DOHH2 (cell line): ENCODE results near the gene NFATC2IP.
A peak's percentile ranks its signal among the peaks of the same experiment; 100 is the strongest.
"Not testable (repeated sequence)": the region's sequence is repeated elsewhere in the genome, so short reads cannot be mapped to it uniquely, and the experiment has no call there.

ENCODE experiments used
- H3F3A ChIP-seq: fragments of 200-600 bp; sonication (generic), shearing (Covaris generic); 2 replicates; pipeline ENCODE4 v1.6.0; 2016; ENCODE audit warnings: antibody characterized with exemption, mild to moderate bottlenecking; ENCODE audit not compliant: control insufficient read depth, insufficient read depth
- H3K27ac ChIP-seq: fragments of 200-600 bp; sonication (generic); 2 replicates; pipeline ENCODE4 v1.5.1; 2014; ENCODE audit warnings: low read depth, mild to moderate bottlenecking, low read length, moderate library complexity
- H3K27me3 ChIP-seq: fragments of 200-600 bp; sonication (generic); 2 replicates; pipeline ENCODE4 v1.6.1; 2014; ENCODE audit warnings: mild to moderate bottlenecking, low read length, mixed read lengths; ENCODE audit not compliant: control insufficient read depth
- H3K36me3 ChIP-seq: fragments of 200-600 bp; sonication (generic); 2 replicates; pipeline ENCODE4 v1.6.1; 2014; ENCODE audit warnings: mild to moderate bottlenecking, low read length, moderate library complexity, mixed read lengths; ENCODE audit not compliant: control insufficient read depth
- H3K4me1 ChIP-seq: fragments of 200-600 bp; sonication (generic); 2 replicates; pipeline ENCODE4 v1.6.1; 2014; ENCODE audit warnings: mild to moderate bottlenecking, low read length, mixed read lengths; ENCODE audit not compliant: control insufficient read depth
- H3K4me2 ChIP-seq: fragments of 200-600 bp; sonication (generic); 2 replicates; pipeline ENCODE4 v1.6.0; 2014; ENCODE audit warnings: mild to moderate bottlenecking, low read length, moderate library complexity
- H3K4me3 ChIP-seq: fragments of 200-600 bp; sonication (generic); 2 replicates; pipeline ENCODE4 v1.5.1; 2014; ENCODE audit warnings: mild to moderate bottlenecking, low read length, mixed read lengths
- H3K79me2 ChIP-seq: fragments of 200-600 bp; sonication (generic); 2 replicates; pipeline ENCODE4 v1.6.1; 2014; ENCODE audit warnings: mild to moderate bottlenecking, low read length, mixed read lengths; ENCODE audit not compliant: control insufficient read depth
- H3K9me2 ChIP-seq: fragments of 200-600 bp; sonication (generic); replicated peaks from 2 replicates; pipeline ENCODE4 v1.6.1; 2014; ENCODE audit warnings: mild to moderate bottlenecking, low read length, mixed read lengths; ENCODE audit not compliant: control insufficient read depth
- H3K9me3 ChIP-seq: fragments of 200-600 bp; sonication (generic); 2 replicates; pipeline ENCODE4 v1.6.1; 2014; ENCODE audit warnings: antibody characterized with exemption, low read length, mixed read lengths; ENCODE audit not compliant: control insufficient read depth, insufficient read depth
- H4K20me1 ChIP-seq: fragments of 200-600 bp; sonication (generic); 2 replicates; pipeline ENCODE4 v1.6.0; 2014; ENCODE audit warnings: low read depth, mild to moderate bottlenecking, antibody characterized with exemption, low read length, moderate library complexity; ENCODE audit not compliant: control insufficient read depth, insufficient read depth
- EZH2phosphoT487 ChIP-seq: fragments of 200-600 bp; sonication (generic); IDR thresholded peaks from 2 replicates; pipeline ENCODE4 v1.6.1; 2017; ENCODE audit warnings: borderline replicate concordance, mild to moderate bottlenecking, antibody characterized with exemption, low read length, moderate library complexity, mixed read lengths
- TF ChIP-seq, protein P1 (sequence below): fragments of 200-600 bp; sonication (generic); IDR thresholded peaks from one replicate; pipeline ENCODE4 v1.5.1; 2014; ENCODE audit warnings: antibody characterized with exemption, mild to moderate bottlenecking, low read depth, low read length; ENCODE audit not compliant: poor library complexity, severe bottlenecking

Gene NFATC2IP

GRCh38 chr16:28967156-28967555 lies 16.4 kb downstream of the NFATC2IP start:
- Histone ChIP-seq H3K9me2 (no peaks in the 10 kb centered on the region), H3K4me3 (no peak overlapping the region), H3K9me3 (no peaks in the 10 kb centered on the region), H3K27me3 (no peaks in the 10 kb centered on the region), H3F3A (peaks cover 7% of the 10 kb centered on the region), H3K79me2 (no peaks in the 10 kb centered on the region), H4K20me1 (no peaks in the 10 kb centered on the region), H3K27ac (no peak overlapping the region), H3K4me1 (no peaks in the 10 kb centered on the region), H3K4me2 (no peak overlapping the region), H3K36me3 (peaks cover 31% of the 10 kb centered on the region)
- TF ChIP-seq, protein P1, sequence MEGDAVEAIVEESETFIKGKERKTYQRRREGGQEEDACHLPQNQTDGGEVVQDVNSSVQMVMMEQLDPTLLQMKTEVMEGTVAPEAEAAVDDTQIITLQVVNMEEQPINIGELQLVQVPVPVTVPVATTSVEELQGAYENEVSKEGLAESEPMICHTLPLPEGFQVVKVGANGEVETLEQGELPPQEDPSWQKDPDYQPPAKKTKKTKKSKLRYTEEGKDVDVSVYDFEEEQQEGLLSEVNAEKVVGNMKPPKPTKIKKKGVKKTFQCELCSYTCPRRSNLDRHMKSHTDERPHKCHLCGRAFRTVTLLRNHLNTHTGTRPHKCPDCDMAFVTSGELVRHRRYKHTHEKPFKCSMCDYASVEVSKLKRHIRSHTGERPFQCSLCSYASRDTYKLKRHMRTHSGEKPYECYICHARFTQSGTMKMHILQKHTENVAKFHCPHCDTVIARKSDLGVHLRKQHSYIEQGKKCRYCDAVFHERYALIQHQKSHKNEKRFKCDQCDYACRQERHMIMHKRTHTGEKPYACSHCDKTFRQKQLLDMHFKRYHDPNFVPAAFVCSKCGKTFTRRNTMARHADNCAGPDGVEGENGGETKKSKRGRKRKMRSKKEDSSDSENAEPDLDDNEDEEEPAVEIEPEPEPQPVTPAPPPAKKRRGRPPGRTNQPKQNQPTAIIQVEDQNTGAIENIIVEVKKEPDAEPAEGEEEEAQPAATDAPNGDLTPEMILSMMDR, result no peak
- no peak for TF ChIP-seq EZH2phosphoT487

DNA sequence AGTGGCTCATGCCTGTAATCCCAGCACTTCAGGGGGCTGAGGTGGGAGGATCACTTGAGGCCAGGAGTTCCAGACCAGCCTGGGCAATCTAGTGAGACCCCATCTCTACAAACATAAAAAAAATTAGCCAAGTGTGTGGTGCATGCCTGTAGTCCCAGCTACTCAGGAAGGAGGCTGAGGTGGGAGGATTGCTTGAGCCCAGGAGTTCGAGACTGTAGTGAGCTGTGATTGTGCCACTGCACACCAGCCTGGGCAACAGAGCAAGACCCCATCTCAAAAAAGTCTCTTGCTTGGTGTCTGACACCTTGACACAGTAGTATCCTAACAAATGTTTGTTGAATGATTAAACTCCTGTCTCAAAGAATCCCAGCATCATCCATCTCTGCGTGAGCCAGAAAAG lies 19.0 kb downstream of the NFATC2IP start:
- H3K27ac ChIP-seq, H3K4me1 ChIP-seq, H3F3A ChIP-seq, H3K36me3 ChIP-seq, H3K9me2 ChIP-seq, H4K20me1 ChIP-seq, H3K4me3 ChIP-seq, H3K79me2 ChIP-seq, H3K27me3 ChIP-seq, H3K4me2 ChIP-seq, H3K9me3 ChIP-seq: not testable (repeated sequence)

GRCh38 chr16:28974007-28974436 lies 23.3 kb downstream of the NFATC2IP start:
- TF ChIP-seq, protein P1, result peak; percentile 76
- TF ChIP-seq EZH2phosphoT487, result no peak
- Histone ChIP-seq H3K27me3 (no peaks in the 10 kb centered on the region), H3K4me2 (peak overlapping the region; percentile 88), H3K9me2 (no peaks in the 10 kb centered on the region), H3K9me3 (no peaks in the 10 kb centered on the region), H3K4me3 (peak overlapping the region; percentile 99), H3K27ac (peak overlapping the region; percentile 29), H4K20me1 (no peaks in the 10 kb centered on the region), H3K4me1 (peaks cover 13% of the 10 kb centered on the region), H3F3A (0 out of 2 replicates have a peak, but pooled peaks cover 7% of the 10 kb centered on the region), H3K79me2 (peaks cover 14% of the 10 kb centered on the region), H3K36me3 (no peaks in the 10 kb centered on the region; the same call in 1 of the 2 replicates)

DNA sequence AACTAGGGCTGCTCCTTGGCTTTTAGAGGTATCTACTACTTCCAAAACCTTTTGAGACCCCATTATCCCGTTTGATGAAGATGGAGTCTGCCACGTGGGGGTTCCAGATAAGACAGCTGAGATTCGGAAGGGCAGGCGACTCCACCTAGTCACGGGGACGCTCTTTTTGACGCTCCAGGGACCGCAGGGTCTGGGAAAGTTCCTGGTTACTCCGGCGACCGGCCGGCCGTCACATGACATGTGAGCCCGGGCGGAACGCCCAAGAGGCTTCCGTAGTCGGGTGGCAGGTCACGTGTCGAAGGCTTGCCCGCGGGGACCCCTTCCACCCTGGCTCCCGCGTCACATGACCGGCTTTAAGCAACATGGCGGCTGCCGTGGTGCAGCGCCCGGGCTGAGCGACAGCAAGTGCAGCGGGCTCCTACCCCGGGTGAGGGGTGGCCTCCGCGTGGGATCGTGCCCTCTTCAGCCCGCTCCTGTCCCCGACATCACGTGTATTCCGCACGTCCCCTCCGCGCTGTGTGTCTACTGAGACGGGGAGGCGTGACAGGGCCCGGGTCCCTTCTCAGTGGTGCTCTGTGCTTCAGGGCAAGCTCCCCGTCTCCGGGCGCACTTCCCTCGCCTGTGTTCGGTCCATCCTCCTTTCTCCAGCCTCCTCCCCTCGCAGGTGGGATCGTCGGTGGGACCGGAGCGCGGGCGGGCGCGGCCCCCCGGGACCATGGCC lies 23.9 kb downstream of the NFATC2IP start, which contains the start of gene SPNS1:
Gene SPNS1, plus strand, starts transcription at position 342 of the 721 bp plus-strand sequence. Its CDS starts 374 bp downstream, at position 716.
- Histone ChIP-seq H3F3A (0 out of 2 replicates have a peak, but pooled peaks cover 7% of the 10 kb centered on the region), H3K36me3 (no peaks in the 10 kb centered on the region; the same call in 1 of the 2 replicates), H4K20me1 (no peaks in the 10 kb centered on the region), H3K4me2 (peak within 1 kb of the TSS; percentile 88), H3K27ac (peak within 1 kb of the TSS; percentile 29), H3K4me3 (peak within 1 kb of the TSS; percentile 99), H3K4me1 (peaks cover 13% of the 10 kb centered on the region), H3K79me2 (peaks cover 14% of the 10 kb centered on the region), H3K9me3 (no peaks in the 10 kb centered on the region), H3K9me2 (no peaks in the 10 kb centered on the region), H3K27me3 (no peaks in the 10 kb centered on the region)
- no peak for TF ChIP-seq EZH2phosphoT487
- TF ChIP-seq, protein P1, result no peak
